CD4-positive, alpha-beta T cell treated with Interferon gamma for 1 hour (primary cell): ENCODE measurements around the gene OR52A5.
"Not testable (repeated sequence)": the region's sequence is repeated elsewhere in the genome, so short reads cannot be mapped to it uniquely, and the experiment has no call there.

Experiments
- DNase-seq: peaks from one replicate; pipeline ENCODE4 v3.0.0-alpha.2; 2020

The OR52A5 gene

DNA sequence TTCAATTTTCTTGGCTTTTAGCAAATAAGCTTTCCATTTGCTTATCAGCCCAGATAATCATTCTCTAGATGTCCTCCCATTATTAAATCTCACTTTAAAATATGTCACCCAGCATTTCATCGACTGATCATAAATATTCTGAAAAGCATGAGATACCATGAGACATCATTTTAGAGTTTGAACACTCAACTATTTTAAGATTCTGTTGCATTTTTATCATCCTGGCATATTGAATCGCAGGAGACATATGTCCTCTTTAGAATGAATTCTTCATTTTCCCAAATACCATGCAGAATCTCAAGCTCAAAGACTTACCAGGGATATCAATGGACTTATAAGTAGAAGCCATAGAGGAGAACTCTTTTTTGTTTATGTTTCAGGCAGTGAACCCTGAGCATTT lies at the start of gene OR52A5:
OR52A5 (minus strand) TSS at position 361 of the 400 bp plus-strand sequence. CDS start 5,714 bp downstream, outside the sequence.
- DNase-seq, result no peak

DNA sequence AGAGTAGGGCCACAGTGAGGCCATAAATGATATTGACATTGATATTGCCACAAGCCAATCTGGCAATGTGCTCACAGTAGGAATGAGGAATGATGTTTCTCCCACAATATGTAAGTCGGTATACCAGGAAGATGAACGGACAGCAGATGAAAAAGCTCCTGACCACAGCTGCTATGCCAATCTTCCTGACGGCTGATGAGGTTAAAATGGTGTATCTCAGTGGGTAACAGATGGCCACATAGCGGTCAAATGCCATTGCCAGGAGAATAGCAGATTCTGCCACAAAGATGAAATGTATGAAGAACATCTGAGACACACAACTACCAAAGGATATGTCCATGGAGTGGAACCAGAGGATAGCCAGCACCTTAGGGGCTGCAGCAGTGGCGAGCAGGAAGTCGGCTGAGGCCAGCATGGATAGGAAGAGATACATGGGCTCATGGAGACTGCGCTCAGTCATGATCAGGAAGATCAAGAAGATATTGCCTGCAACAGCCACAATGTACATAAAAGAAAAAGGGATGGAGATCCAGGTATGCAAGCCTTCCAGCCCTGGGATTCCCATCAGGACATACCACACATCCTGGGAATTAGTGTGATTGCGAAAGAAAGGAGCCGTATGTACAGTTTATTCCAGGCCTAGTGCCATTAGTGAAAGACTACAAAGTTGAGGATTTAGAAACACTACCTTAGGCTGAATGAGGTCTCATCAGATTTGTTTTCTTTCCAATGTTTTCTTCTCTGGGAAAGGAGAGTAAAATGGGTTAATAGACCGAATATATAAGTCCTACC lies 40.1 kb upstream of the OR52A5 start:
- no peak for DNase-seq

DNA sequence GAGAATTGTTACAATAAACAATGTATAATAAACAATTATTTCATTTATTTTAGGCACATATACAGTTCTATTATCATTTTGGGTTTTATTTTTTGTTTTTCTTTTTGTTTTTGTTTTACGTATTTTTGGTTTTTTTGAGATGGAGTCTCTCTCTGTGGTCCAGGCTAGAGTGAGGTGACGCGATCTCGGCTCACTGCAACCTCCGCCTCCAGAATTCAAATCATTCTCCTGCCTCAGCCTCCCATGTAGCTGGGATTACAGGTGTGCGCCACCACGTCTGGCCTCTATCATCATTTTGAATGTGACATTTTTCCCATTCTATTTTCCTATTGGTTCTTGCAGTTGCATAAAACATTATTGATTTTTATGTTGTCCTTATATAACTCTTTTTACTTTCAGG lies 36.8 kb upstream of the OR52A5 start:
- DNase-seq, result no peak

DNA sequence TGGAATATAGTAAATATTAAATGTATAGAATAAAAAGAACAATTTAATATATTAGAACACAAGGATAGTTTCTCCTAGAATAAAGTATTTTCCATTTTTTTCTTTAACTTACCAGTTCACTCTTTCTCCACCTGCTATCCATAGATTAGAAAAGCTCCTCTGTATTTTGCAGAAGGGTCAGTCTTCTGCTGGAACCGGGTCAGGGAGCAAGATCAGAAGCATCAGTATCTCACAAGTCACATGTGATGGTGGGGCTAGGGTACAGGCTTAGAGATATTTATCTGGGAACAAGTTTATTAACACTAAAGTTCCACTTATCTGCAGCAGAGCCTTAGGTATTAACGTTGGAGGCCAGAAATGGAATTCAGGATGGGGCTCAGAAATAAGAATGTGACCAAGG lies 33.7 kb upstream of the OR52A5 start:
- DNase-seq, result no peak

DNA sequence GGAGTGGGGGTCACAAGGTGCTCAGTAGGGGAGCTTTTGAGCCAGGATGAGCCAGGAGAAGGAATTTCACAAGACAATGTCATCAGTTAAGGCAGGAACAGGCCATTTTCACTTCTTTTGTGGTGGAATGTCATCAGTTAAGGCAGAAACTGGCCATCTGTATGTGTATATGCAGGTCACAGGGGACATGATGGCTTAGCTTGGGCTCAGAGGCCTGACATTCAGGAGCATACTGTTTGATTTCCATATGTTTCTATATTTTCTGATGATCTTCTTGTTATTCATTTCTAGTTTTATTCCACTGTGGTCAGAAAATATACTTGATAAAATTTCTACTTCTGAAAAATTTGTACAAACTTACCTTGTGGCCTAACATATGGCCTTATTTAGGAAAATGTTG lies 27.7 kb upstream of the OR52A5 start:
- not testable (repeated sequence) for DNase-seq

DNA sequence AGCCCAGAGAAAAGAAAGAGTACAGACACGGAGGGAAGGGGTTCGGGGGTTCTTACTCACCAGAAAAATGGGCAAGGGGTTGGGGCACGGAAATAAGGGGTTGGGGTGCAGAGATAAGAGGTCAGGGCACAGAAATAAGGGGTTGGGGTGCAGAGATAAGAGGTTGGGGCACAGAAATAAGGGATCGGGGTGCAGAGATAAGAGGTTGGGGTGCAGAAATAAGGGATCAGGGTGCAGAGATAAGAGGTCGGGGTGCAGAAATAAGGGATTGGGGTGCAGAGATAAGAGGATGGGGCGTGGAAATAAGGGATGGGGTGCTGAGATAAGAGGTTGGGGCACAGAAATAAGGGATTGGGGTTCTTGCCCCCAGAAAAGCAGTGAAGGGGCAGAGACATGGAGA lies 26.7 kb upstream of the OR52A5 start:
- not testable (repeated sequence) for DNase-seq

DNA sequence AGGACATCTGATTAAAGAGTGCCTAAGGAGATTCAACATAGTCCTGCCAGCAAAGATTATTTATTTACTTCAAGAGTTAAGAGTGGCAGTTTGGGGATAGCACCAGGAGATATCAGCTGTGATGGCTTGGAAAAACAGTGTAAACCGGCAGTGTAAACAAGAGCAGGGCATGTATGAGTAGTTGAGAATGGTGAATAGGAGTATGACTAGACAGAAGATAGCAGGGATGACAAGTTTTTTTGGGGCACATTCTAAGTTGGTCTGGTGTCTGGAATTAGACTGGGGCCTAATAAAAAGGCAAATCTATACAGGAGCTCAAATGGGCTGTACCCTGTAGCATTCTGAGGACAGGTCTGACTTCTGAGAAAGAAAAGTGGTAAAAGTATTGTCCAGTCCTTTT lies 22.9 kb upstream of the OR52A5 start:
- DNase-seq, result not testable (repeated sequence)

DNA sequence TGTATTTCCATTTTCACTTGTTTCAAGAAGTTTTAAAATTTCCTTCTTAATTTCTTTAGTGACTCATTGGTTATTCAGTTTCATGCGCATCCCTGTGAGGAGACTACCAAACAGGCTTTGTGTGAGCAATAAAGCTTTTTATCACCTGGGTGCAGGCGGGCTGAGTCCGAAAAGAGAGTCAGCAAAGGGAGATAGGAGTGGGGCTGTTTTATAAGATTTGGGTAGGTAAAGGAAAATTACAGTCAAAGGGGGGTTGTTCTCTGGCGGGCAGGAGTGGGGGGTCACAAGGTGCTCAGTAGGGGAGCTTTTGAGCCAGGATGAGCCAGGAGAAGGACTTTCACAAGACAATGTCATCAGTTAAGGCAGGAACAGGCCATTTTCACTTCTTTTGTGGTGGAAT lies 22.1 kb upstream of the OR52A5 start:
- not testable (repeated sequence) for DNase-seq

DNA sequence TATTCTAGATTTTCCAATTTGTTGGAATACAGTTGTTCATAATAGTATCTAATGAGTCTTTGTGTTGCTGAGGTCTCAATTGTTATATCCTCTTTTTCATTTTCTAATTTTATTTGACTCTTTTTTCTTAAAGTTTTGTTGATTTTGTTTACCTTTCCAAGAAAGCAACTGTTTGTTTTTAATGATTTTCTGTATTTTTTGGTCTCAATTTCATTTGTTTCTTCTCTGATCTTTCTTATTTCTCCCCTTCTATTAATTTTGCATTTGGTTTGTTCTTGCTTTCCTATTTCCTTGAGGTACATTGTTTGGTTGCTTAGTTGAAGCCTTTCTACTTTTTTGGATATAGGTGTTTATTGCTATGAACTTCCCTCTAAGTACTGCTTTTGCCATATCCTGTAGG lies 21.6 kb upstream of the OR52A5 start:
- DNase-seq, result no peak

DNA sequence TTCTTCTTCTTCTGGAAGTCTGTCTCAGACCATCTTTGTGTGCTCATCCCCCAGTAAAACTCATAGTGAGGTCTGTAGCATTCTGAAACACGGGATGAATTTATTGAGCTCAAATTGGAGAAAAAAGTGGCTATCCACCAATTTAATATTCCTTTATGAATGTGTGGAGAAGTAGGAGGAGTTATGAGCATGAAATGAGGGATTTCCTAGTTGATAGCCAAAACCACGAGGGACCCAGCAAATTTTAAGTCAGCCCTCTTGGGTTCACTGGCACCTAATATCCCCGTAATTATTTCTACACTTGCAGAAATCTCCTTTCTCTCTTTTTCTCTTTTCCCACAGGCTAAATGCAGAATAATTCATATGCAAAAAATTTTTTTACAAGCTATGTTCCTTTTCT lies 16.5 kb upstream of the OR52A5 start, which contains the start of gene OR52A1:
OR52A1 (minus strand) TSS at position 101 of the 400 bp plus-strand sequence. CDS start 2,388 bp downstream, outside the sequence.
- DNase-seq, result no peak

DNA sequence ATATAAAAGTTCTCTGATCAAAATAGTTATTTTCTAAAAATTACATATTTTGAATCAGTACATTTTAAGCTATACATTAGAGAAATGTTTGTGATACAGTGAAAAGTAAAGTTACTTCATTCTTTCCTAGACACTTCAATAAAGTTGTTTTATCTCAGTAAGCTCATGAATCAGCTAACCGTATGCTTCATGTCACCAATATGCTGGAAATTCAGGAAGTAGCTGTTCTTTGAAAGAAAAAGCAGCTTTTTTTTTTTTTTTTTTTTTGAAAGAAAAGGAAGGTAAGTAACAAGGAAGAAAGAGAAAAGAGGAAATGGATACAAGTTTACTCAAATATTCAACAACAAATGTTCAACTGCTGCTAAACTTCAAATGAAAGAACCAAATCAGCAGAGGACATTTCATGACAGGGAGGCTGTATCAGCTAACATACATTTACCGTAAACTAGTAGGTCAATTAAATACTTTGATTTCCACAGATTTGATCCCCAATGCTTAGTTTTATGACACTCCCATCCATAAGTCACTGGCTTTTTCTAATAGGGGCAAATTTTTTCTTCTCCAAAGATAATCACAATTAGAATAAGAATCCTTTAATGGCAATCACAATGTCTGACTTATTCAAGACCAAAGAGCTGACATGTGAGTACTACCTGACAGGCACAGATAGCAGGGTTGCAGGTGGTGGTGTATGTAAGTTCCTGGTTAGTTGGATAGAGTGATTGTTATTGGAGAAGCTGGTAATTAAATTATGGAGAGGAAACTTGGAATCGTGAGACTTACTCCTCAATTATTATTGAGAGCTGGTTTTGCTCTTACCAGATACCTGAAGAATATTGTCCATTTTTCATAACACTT lies 15.6 kb upstream of the OR52A5 start:
- no peak for DNase-seq

DNA sequence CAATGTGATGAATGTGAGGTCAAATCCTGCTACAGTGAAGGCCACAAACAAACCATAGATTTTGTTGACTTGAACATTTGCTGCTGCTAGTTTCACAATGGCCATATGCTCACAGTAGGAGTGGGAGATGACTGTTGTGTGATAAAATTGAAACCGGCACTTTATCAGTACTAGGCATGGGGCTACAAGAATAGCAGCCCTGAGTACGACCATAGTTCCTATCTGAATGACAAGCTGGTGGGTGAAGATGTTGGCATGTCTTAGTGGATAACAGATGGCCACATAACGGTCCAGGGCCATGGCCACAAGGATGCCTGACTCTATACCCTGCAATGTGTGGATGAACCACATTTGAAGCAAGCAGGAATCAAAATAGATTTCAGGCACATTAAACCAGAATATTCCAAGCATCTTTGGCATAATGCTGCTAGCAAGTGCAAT lies 13.6 kb upstream of the OR52A5 start:
- no peak for DNase-seq

DNA sequence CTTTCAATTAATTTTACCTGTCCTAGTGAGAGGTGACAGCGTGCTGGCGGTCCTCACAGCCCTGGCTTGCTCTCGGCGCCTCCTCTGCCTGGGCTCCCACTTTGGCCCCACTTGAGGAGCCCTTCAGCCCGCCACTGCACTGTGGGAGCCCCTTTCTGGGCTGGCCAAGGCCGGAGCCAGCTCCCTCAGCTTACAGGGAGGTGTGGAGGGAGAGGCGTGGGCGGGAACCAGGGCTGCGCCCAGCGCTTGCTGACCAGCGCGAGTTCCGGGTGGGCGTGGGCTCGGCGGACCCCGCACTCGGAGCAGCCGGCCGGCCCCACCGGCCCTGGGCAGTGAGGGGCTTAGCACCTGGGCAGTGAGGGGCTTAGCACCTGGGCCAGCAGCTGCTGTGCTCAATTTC lies 6.0 kb upstream of the OR52A5 start:
- DNase-seq, result not testable (repeated sequence)

DNA sequence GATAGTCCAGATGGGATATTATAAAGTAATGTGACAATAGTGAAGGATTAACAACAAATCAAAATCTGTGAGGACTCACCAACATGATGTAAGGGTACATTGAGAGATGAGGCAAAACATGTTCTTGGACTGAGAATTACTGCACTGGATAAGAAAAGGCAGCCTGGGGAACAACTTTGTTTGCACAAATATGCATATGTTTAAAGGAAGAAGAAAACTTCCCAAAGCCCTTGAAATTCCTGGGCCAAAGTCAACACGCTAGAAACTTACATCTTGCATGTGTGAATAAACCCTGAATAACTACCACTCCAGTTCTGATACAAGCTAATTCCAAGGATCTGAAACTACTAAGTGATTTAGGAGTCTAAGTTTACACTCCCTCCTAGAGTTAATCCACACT lies 1.1 kb downstream of the OR52A5 start:
- no peak for DNase-seq

DNA sequence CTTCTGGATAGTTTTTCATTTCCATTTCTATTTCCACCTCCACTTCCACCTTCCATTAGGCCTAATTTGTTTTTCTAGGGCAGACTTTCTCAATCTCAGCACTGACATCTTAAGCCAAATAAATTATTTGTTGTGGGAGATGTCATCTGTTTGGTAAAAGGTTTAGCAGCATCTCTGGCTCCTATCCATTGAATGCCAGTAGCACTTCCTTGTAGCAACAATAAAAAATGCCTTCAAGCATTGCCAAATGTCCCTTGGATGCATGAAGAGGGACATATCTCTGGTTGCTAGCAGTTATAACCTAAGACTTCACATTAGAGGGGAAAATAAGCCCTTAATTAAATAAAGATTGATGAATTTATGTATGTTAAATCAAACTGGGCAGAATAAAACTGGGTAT lies 1.9 kb downstream of the OR52A5 start:
- DNase-seq, result no peak

DNA sequence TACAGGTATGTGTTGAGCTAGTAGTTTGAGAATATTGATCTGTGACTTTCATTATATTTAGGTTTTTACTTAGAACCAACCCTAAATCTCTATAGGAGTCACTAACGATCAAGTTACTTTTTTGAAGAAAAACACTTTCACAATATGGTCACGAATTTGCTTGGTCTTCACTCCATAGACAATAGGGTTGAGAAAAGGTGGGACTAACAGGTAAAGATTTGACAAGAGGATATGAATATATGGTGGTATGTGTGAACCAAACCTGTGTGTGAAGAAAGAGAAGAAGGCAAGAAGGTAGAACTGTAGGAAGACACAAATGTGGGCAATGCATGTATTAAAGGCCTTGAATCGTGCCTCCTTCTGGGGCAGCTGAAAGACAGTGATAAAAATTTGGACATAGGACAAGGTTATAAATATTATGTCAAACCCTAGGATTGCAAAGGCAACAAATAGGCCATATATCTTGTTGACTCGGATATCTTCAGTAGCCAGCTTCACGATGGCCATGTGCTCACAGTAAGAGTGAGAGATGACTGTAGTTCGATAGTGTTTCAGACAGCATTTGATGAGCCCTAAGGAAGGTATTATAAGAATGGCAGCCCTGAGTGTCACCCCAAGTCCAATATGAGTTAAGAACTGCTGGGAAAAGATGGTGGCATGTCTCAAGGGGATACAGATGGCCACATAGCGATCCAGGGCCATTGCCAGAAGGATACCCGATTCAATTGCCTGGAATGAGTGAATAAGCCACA lies 6.4 kb downstream of the OR52A5 start:
- no peak for DNase-seq

DNA sequence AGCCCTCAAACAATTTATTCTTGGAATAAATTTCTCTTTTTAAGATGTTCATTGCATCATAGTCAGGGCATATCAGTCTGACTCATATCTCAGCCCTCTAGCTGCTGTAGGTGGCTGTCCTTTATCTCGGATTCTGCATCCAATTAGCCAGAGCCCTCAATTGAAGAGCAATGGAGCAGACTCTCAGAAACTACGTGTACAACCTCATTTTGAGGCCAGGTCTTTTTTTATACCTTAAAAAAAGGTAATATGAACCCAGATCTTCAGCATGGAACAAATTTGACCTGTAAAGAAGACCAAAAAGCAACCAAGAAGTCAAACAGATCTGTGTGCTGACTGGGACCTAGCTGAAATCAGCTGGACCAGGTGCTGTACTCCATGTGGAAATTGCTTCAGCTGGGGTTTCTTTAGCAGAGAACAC lies 8.7 kb downstream of the OR52A5 start:
- DNase-seq, result no peak

DNA sequence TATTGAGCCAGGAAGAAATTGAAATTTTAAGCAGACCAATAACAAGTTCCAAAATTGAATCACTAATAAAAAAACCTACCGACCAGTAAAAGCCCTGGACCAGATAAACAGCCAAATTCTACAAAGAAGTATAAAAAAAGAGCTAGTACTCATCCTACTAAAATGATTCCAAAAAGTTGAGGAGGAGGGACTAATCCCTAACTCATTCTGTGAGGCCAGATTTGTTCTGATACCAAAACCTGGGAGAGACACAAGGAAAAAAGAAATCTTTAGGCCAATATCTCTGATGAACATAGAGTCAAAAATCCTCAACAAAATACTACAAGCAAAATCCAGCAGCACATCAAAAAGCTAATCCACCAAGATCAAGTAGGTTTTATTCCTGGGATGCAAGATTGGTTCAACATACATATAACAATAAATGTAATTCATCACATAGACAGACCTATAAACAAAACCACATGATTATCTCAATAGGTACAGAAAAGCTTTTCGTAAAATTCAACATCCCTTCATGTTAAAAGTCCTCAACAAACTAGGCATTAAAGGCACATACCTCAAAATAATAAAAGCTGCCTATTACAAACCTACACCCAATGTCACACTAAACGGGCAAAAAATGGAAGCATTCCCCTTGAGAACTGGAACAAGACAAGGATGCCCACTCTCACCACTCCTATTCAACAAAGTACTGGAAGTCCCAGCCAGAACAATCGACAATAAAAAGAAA lies 13.1 kb downstream of the OR52A5 start:
- DNase-seq, result no peak

DNA sequence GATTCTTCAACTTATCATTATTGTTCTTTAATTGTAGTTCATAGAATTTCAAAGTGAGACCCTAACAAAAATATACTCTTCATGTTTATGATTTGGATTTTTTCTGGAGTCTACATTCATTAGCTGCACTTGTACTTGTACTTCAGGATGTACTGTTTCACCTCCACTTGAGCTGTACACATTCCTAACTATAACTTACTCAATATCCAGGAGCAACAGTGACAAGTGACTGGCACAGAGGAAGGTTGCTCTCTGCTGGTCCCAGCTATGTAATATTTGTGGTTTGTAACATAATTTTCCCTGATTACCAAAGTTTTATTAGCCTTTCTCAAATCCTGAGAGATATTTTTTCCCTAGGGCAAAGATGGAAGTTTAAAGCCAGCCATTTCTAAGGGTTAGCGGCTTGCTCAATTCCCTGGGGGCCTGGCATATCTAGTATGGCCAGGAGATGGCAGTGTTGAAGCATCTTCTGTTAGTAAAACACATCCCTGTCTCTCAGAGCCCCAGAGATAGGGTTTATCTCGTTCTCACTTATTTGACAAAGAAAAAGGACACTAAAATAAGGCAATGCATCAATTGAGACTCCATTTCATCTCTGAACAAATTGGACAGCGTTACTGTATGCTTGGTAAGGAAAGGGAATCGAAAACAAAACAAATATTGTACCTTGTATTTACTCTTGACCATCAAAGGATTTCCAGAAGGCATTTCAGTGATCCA lies 14.2 kb downstream of the OR52A5 start:
- peak; percentile 13 for DNase-seq

DNA sequence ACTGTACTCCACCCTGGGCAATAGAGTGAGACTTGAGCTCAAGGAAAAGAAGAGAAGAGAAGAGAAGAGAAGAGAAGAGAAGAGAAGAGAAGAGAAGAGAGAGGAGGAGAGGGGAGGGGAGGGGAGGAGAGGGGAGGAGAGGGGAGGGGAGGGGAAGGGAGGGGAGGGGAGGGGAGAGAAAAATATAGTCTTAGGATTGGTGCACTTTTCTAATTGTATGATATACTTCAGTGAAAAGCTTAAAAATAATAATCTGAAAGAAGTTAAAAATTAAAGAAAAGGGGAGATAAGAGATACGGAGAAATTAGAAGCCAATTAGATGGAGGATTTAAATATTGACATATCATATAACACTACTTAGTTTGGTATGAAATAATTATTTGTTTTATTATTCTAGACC lies 19.3 kb downstream of the OR52A5 start:
- no peak for DNase-seq

DNA sequence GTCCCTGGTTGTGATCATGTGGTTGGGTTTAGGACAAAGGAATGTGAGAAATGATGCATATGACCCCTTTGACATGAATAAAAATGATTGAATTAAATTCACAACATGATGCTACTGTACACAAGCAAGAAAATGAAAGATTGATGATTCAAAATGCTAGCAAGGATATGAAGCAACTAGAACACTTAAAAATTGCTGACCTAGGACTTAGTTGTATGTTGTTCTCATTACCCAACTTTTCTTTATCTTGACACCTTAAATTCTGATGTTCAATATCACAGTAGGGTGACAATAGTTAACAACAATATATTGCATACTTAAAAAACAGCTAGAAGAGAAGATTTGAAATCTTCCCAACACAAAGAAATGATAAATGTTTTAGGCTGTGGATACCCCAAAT lies 20.6 kb downstream of the OR52A5 start:
- DNase-seq, result no peak

DNA sequence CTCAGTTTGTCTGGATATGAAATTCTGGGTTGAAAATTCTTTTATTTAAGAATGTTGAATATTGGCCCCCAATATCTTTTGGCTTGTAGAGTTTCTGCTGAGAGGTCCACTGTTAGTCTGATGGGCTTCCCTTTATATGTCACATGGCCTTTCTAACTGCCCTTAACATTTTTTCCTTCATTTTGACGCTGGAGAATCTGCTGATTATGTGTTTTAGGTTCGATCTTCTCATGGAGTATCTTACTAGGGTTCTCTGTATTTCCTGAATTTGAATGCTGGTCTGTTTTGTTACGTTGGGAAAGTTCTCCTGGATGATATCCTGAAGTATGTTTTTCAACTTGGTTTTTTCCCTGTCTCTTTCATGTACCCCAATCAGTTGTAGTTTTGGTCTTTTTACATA lies 22.8 kb downstream of the OR52A5 start:
- no peak for DNase-seq
